Ramos (cell line): Measurements from ENCODE around the gene AOAH.

ENCODE experiments used
- in situ Hi-C: fragments of 300-500 bp; cut with MboI; formaldehyde crosslinking; loops from one replicate; pipeline ENCODE4 v1.14.3; 2022; ENCODE audit warnings: low sequenced_read_pairs; ENCODE audit not compliant: unreplicated experiment

Gene AOAH

DNA sequence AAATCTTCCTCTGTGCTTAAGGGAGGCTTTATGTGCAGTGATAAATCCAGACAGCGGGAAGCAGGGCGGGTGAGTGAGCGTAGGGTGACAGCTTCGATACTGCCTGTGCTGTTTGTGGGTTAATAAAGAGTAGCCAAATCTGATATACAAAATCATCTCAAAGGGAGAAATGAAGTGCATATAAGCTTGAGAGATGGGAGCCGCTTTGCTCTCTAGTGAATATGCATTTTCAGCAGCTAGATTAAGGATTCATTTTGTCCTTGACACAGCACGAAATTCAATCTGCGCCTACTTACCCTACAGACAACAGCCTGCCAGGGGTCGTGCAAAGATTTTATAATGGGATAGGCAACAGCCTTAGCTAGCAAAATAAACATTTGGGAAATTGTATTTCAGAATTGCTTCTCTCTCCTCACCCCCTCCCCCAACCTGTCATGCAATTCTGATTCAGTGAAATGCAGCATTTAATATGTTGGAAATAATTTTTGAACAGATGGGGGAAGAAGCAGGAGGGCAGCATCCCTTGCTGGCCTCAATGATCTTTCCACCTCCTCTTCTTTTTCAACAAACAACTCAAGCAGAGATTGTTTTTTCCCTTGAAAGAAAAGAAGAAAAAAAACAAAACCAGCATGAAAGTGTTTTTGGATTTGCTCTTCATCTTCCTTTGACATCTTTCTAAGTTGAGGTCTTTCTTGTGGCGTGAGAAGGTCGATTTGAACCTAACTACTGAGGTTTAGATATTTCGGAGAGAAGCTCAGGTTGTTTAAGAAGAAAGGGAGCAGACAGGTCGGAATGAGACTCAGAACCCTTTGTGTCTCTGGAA, 117.9 kb downstream of the AOAH start:
- in situ Hi-C loops, result no loop called here

DNA sequence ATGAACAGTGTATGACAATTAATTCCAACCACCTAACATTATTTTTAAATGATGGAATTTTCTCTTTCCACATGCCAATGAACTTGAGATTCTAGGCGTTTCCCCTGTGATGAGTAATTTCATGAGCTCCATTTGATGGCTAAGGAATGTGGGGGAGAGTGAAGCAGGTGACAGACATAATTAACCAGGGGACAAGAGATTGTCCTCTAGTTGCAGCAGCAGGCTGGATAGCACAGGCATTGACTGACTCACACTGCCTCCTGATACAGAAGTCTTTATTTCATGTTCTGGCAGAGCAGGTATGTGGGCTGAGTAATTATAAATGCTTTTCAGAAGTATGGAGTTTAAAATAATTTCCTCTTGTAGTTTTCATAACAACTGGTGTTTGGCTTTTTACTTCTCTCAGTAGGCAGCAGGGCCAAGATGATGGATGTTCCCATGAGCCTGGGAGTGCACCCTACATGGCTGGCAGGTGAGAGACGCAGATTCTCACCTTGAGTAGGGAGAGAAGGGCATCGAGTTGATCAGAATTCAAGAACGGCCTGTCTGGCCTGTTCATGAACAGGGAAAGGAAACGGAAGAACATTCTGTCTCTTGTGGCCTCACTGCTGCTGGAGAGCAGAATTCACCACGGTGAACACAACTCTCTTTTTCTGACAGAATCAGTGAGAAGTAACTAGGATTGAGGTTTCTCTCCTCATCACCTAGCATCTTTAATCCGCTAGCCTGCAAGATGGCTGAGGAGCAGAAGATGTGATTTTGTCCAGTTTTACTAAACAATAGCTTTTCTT, 118.8 kb downstream of the AOAH start:
- in situ Hi-C loops, result no loop called here

DNA sequence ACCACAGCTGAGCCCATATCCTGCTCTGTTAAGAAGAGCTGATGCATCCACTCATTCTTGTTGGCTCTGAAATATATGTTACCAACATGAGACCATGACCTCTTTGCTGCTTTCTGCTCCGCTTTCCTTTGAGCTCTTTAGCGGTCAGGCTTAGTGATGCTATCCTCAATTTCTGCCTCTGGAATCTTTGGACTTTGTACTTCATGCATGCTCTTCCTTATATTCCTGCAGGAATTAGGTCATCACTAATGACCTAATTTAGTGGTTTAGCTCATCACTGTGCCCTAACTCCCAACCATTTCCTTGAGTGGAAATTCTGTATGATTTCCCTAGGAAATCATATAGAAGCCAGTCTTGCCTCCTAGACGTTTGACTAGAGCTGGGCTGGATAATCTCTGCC, 119.5 kb downstream of the AOAH start:
- in situ Hi-C loops, result no loop called here

DNA sequence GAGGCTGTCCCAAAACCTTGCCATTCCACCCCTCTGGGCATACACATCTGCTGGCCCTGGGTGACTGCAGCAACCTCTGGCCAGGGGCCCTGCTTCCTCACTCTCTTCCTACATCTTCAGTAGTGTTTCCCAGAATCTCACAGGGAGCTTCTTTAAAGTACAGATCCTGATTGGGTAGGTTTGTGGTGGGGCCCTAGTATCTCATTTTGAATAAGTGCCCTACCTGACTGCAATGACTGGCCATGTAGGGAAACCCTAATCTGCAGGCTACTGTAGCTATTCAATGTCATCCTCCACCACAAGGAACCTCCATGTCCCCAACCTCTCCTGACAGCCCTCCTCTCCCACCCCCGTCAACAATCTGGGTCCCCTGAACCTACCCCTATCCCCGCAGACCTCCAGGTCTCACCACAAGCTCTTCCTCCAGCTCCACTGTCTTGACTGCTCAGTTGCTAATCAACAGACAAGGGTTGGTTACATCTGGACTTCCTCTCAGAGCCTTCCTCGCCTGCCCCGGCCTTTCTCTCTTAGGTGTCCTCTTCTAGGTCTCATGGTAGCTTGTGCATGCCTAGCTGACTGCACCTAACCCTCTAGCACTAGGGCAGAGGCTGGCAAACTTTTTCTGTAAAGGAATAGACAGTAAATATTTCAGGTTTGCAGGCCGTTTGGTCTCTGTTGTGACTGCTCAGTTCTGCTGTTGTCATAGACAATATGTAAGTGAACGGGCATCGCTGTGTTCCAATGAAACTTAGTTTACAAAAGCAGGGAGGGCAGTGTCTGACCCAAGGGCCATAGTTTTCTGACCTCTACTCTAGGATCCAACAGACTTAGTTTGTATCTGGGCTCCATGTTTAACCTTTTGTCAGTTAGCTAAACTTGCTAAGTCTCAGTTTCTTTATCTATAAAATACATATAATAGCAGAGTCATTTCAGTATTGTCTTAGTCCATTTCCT, 121.1 kb downstream of the AOAH start:
- in situ Hi-C loops, result no loop called here

DNA sequence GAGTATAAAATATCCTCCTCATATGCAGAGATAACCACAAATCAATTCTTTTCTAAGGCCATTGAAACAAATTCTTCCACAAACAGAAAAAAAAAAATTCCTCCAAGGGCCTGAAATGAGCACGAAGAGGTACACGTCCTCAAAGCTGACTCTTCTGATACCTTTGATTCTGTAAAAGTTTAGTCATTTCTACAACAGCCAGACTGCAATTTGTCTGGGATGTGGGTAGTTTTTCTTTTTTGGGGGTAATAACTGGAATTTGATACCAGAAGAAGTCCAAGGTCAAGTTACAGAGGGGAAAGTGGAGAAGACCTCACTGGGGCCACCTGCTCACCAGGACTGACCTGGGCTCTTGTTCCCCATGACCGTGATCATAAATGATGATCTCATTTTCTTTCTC, 121.8 kb downstream of the AOAH start:
- in situ Hi-C loops, result no loop called here

DNA sequence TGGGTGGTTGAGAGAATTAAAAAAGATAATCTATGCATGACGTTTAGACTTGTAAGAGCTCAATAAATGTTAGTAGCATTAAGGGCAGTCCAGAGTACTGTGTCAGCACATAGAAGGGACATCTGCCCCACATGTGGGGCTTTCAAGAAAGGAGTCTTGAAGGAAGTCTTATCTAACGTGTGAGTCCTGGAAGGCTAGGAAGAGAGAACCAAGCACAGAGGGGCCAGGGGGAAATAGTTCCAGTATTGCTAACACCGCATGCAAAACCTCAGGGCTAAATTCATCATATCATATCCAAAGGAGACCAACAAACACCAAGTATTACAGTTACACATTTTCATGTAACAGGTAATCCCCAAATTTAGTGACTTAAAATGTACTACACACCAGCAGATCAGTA, 122.7 kb downstream of the AOAH start:
- in situ Hi-C loops, result no loop called here

DNA sequence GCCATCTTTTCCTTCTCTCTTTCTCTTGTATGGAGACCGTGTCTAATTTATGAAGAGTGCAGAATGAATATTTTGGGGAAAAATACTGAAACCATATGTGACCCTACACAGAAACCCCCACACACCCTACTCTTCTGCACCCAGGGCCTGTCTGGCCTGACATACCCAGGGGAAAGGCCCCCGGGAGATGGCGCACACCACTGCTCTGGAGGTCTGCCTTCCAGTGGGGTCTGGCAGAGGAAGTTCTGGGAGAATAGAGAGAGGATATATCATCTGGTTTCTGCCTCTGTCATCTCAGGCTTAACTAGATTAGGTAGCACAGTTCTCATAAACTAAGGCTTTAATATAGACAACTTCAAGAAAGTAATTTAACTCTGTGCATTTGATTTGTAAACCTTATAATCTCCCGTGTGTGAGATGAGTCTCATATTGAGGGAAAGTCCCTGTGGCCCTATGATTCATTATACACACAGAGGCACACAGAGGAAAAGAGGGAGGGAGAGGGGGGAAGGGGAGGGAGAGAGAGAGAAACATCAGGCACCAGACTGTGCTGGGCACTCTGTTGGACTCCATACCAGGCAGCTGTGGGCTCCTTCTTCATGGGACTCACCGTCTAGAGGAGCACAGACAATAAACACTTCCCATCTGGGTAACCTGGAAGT, 123.3 kb downstream of the AOAH start:
- in situ Hi-C loops, result no loop called here

DNA sequence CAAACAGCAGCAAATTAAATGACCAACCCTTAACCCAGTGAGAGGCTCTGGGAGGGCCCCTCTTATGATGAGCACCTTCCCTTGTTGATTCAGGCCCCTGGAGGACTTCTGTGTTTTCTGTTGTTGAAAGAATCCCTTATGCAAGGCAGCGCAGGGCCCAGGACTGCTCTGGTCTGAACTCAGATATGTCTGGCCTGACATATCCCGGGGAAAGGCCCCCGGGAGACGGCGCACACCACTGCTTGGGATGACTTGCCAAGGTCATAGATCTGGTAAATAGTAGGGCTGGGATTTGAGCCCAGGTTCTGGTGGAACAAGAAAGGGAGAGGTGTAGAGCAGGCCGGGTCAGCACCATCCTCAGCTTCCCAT, 124.0 kb downstream of the AOAH start:
- in situ Hi-C loops, result no loop called here

DNA sequence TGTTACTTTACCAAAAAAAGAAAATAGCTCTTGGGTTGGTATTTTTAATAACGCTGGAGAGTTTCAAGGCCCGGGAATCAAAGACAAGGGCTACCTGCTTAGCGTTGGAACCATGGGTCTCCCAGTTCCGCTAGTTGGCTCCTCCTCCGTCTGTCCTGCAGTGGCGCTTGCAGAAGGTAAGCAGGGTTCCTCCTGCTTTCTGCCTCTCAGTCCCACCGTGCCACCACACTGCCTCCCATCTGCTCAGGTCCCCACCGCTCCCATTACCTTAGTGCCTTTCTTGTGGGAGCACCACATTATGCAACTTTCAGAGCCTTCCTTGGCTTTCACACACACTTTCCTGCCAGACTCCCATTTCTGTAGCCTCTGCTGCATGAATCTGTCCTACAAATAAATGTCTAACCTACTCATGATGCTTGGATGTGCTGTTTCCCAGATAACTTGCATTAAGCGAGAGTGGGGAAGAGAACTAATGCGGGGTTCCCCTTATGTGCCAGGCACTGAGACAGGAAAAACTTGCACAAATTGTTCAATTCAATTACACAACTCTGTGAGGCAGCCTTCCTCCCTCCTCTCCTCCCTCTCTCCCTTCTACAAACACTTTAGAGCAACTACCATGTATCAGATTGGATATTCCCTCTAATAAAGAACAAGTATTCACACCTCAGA, 124.5 kb downstream of the AOAH start:
- in situ Hi-C loops, result no loop called here

DNA sequence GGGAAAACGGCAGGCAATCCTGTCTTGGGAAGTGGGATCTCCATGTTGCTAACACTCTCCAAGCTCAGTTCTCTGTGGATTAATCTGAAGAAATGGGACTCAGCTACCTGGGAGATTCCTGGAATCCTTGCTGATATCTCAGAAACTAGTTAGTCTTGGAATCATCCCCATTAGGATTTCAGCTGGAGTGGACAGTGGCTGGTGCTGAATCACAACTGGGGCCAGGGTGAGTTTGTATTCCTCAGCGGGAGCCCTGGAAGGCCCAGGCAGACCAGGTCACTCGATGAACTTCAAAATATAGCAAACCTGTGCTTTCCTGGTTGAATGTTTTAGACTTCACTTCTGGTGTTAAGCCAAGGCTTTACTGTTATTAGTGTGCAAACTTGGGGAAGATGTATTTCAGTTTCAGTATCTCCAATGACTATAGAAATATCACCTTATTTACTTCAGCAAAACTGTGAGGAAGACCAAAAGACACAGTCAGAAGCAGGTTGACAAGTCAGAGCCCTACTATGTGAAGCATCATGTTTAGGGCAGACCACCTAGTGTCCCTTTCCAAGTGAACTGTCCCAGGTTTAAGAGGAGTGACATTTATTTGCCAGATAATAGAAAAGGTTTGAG, 126.1 kb downstream of the AOAH start:
- in situ Hi-C loops, result no loop called here

DNA sequence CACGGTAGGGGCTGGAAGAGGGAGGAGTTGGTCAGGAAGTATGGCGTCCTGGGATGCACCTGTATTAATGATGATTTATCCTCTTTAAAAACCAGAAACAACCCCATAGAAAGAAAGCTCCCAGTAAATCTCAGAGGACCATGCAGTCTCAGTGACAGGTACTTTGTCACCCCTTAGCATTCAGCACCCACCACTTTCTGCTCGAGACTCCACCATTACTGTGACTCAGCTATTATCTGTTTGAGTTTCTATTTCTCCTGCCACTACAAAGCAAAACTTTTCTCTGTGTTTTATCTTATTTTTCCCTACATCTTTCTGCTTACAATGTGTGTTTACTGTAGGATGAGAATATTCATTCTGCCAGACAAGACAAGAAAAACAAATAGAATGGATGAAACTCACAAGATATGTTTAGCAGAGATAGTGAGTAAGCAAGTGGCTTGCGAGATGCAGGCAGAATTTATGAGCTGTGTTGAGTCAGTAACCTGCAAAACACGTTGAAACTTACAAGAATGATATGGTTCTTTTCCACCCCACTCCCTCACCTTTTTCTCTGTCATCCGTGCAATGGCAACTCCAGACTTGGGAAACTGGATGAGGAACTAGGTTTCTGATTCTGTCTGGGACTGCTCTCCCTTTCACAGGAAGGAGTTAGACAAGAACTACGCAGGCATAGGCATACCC, 127.1 kb downstream of the AOAH start:
- in situ Hi-C loops, result no loop called here

DNA sequence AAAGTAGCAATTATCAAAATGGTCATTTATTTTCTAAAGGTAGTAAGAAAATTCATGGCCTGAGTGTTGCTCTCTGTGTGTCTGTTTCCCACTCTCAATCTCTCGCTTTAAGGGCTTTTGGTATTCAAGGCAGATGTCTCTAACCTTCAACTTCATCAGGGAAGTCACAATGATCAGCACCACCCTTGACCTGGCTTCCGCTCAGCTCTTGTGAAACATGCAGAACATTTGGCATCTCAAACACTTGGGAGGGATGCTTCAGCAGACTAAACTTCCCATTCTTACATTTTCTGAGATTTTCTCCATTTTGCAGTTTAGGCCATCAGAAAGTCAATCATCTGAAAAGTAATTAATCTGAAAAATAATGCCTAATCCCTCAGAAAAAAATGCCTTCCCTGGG, 129.8 kb downstream of the AOAH start:
- in situ Hi-C loops, result no loop called here

DNA sequence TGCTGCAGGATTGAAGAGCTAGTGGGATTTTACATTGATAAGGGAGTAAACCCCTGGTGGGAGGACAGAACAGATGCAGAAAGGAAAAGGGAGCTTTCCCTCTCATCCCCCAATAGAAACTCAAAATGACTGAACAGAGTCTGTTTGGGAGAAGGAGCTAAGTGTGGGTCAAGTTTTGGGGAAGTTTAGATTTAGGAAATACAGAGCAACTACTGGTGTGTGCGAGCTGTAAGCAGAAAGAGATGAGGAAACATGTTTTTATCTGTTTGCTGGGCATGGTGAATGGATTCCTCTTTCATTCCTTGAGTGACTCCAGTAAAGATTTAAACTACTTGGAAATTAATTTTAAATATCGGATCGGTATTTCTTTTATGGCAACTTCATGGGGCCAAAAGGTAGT, 132.7 kb downstream of the AOAH start:
- in situ Hi-C loops, result no loop called here

DNA sequence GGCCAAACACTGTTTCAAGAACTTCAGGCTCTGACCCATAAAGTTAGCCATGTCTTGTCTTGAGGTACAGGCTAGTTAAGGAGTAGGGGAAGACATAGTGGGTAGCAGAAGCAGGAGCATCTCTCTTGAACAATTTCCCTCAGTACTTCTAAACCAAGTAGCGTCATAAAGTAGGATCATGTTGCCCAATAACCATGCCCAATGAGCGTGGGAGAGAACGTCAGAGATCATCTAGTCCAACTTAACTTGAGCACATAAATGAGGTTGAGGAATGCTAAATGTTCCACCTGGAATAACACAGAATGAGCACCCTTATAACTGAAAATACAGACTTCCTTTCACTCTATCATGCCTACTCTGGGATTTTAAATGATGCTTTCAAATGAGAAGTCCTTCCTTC, 134.9 kb downstream of the AOAH start:
- in situ Hi-C loops, result no loop called here

DNA sequence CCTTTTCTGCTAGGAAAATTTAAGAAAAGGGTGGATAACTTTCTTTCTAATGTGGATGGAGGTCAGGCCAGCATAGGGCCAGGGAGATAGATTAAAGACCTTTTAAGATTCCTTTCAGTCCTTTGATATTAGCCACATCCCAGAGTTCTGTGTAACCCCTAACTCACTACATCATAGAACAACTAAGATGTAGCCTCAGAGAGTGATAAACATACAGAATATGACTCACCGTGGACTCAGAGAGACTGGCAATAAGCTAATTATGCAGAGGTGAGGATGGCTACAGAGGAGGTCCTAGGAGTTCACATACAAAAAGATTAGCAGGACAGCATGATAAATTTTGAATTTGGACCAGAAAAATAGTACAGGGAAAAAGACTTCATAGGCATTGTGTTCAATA, 141.0 kb downstream of the AOAH start:
- in situ Hi-C loops, result no loop called here

DNA sequence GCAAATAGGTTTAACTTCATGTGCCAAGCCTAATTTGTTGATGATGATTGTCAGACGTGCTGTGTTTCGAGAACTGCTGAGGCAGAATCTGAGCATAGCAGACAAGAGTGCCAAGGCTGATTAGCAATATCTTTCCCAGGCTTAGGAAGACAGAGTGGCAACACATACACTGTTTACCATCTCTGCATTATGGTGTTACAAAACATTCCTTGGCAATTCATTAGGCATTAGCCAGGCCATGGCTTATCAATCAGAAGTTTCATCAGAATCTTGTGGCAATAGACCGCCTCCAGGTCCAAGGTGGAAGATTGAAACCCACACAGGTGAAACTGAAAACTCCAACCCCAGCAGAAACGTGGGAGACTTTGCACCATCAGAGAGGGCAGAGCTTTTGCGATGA, 148.5 kb downstream of the AOAH start:
- in situ Hi-C loops, result no loop called here

DNA sequence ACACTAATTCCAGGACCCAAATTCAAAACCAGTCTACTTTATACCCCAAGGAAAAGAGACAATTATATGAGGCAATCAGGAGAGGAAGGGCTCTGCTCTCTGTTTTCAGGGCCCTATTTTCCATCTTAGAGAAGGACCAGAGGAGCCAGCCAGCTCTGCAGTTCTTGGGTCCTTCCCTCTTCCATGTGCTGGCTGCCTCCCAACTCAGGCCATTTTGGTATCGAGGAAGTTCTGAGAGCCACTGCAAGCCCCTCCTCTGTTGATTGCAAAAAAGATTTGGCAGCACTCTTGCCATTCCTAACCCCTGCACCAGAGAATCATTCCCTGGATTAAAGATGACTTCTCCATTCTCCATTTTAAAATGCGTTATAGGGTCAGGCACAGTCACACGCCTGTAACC, 151.2 kb downstream of the AOAH start:
- in situ Hi-C loops, result no loop called here

DNA sequence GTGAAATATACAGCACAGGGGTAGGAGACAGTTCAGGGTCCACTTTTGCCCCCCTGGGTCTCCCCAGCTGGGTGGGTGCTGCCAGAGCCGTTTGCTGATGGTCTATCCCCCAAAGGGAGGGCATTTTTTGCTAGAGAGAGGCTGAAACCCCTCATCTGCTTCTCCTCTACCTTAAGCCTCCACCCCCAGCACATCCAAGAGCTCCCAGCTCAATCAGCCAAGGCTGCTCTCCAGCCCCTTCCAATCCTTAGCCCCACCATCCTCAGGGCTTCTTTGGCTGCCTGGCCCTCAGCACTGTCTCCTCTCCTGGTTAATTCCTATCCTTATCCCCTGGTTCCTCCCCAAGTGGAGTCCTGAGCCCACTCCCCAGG, 153.1 kb downstream of the AOAH start:
- in situ Hi-C loops, result no loop called here
